ENCODE data around the gene C22orf42. TPM values are rescaled to one million over a fixed set of nuclear protein-coding genes. Genes with fewer than 3 reads are reported as not detected.

The C22orf42 gene
- total RNA-seq, 1 donor from 2014 or later = not detected

GRCh38 chr22:32120603-32121002, 38.5 kb downstream of the C22orf42 start:
- no peak overlapping the region for H3K27ac Mint-ChIP-seq

DNA sequence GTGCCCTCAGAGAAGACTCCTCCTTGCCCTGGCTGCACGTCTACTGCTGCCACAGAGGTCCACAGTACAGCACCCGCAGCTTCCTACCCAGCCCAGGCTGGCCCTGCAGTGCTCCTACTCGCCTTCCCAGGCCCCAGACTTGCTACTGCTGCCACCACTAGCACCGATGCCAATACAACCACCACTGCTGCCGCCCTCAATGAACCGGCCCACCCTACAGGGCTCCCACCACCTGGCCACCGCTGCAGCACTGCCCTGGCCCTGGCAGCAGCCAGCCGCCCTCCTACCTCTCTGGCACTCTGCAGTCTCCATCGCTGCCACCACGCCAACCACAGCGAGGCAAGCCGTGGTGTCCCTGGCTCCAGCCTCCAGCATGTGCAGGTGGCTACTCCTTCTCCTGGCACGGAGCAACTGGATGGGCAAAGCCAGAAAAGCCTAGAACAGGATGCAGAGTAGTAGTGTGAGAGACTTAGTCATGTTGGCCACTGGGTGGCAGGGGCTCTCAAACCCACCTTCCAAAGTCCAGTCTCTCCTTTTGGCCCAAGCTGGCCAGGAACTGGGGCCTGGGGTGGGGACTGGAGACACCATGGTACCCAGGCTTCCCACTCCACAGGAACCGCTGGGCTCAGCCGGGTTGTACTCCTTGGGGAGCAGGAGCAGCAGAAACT, 39.4 kb downstream of the C22orf42 start:
- H3K27ac Mint-ChIP-seq = no peak overlapping the region

More at GRCh38 chr22:32120603-32121002, 38.5 kb downstream of the C22orf42 start:
- Mint-ChIP-seq H3K36me3 (ENCODE audit: low read depth) (no peaks in the 10 kb centered on the region), H3K4me1 (ENCODE audit: low read depth) (peaks cover 5% of the 10 kb centered on the region), H3K9me3 (no peaks in the 10 kb centered on the region), H3K27me3 (ENCODE audit: low read depth) (peaks cover 10% of the 10 kb centered on the region), H3K4me3 (ENCODE audit: low read depth) (no peak overlapping the region)
- DNase-seq (ENCODE audit: low spot score) = no peak
- intact Hi-C loops (cut with micrococcal nuclease) = no loop called here

GRCh38 chr22:32112380-32112779, 46.7 kb downstream of the C22orf42 start:
- intact Hi-C loops (cut with micrococcal nuclease) = no loop called here
- H3K36me3 Mint-ChIP-seq (ENCODE audit: low read depth) = no peaks in the 10 kb centered on the region
- H3K4me3 Mint-ChIP-seq (ENCODE audit: low read depth) = no peak overlapping the region
- no peaks in the 10 kb centered on the region for H3K9me3 Mint-ChIP-seq
- no peak overlapping the region for H3K27ac Mint-ChIP-seq
- no peaks in the 10 kb centered on the region for H3K4me1 Mint-ChIP-seq (ENCODE audit: low read depth)
- no peak for DNase-seq (ENCODE audit: low spot score)
- peaks cover 22% of the 10 kb centered on the region for H3K27me3 Mint-ChIP-seq (ENCODE audit: low read depth)

More for the DNA sequence above, 39.4 kb downstream of the C22orf42 start:
- no peaks in the 10 kb centered on the region for H3K36me3 Mint-ChIP-seq (ENCODE audit: low read depth)
- no peaks in the 10 kb centered on the region for H3K9me3 Mint-ChIP-seq
- no peak for DNase-seq (ENCODE audit: low spot score)
- intact Hi-C loops (cut with micrococcal nuclease) = no loop called here
- no peaks in the 10 kb centered on the region for H3K4me1 Mint-ChIP-seq (ENCODE audit: low read depth)
- no peak overlapping the region for H3K4me3 Mint-ChIP-seq (ENCODE audit: low read depth)
- H3K27me3 Mint-ChIP-seq (ENCODE audit: low read depth) = peaks cover 15% of the 10 kb centered on the region

DNA sequence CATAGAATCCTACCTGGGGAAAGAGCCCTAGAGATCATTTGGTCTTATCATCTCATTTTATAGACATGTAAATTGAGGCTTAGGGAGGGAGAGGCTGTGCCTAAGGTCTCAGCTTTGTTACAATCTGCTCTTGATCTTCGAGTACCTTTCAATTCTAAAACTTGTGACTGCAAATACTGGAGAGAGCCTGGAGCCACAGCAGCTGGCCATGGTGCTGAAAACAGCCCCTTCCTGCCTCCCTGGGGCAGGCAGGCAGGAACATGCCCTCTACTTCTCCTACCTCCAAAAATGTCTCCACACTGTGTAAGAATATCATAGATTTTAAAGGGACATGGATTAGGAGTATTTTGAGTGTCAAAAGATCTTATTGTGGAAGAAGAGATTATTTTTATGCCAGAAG, 52.2 kb downstream of the C22orf42 start:
- no peaks in the 10 kb centered on the region for H3K4me1 Mint-ChIP-seq (ENCODE audit: low read depth)
- H3K4me3 Mint-ChIP-seq (ENCODE audit: low read depth) = no peak overlapping the region

DNA sequence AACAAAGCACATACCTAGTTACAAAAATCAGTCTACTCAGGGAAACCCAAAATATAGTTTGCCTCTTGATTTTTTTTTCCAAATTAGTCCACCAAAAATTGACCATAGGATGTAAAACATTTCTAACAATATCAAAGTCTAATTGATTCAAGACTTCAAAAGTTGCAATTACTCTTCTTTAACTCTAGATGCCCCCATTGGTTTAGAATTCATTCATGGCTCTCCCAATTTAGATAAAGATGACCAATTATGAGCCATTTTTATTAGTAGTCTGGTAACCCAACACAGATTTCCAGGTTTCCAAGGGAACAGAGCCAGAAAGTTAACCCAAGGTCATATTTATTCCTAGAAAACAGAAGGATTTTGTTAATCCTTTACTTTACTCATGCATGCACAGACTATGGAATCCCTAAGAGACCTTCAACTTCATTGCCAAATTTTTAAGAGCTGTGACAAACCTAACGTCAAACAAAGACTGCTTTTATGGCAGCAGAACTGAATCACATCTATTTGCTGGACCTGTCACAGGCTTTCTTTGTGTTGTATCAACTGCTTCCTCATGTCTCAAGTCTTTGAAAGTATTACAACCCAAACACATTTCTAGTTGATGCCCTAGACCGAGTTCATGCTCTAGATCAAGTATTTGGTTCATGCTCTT, 55.3 kb downstream of the C22orf42 start:
- no peak overlapping the region for H3K27ac Mint-ChIP-seq
- peaks cover 14% of the 10 kb centered on the region for H3K27me3 Mint-ChIP-seq (ENCODE audit: low read depth)
- DNase-seq (ENCODE audit: low spot score) = no peak
- H3K9me3 Mint-ChIP-seq = no peaks in the 10 kb centered on the region
- H3K4me1 Mint-ChIP-seq (ENCODE audit: low read depth) = no peaks in the 10 kb centered on the region
- no peak overlapping the region for H3K4me3 Mint-ChIP-seq (ENCODE audit: low read depth)
- intact Hi-C loops (cut with micrococcal nuclease) = loop anchor here (10.0 kb wide), 1 partner anchor 161 kb away; no protein-coding TSS in a partner anchor
- H3K36me3 Mint-ChIP-seq (ENCODE audit: low read depth) = no peaks in the 10 kb centered on the region

More for the DNA sequence above, 52.2 kb downstream of the C22orf42 start:
- no peak overlapping the region for H3K27ac Mint-ChIP-seq
- no peaks in the 10 kb centered on the region for H3K9me3 Mint-ChIP-seq
- peaks cover 10% of the 10 kb centered on the region for H3K27me3 Mint-ChIP-seq (ENCODE audit: low read depth)
- no peak for DNase-seq (ENCODE audit: low spot score)
- intact Hi-C loops (cut with micrococcal nuclease) = loop anchor here (10.0 kb wide), 1 partner anchor 158 kb away; no protein-coding TSS in a partner anchor
- H3K36me3 Mint-ChIP-seq (ENCODE audit: low read depth) = no peaks in the 10 kb centered on the region

- intact Hi-C loops (cut with micrococcal nuclease) = loop anchor here (10.0 kb wide), 1 partner anchor 164 kb away; no protein-coding TSS in a partner anchor
- Mint-ChIP-seq H3K4me3 (ENCODE audit: low read depth) (no peak overlapping the region), H3K9me3 (no peaks in the 10 kb centered on the region), H3K27me3 (ENCODE audit: low read depth) (peaks cover 16% of the 10 kb centered on the region), H3K4me1 (ENCODE audit: low read depth) (no peaks in the 10 kb centered on the region), H3K27ac (no peak overlapping the region), H3K36me3 (ENCODE audit: low read depth) (no peaks in the 10 kb centered on the region)
- no peak for DNase-seq (ENCODE audit: low spot score)
Measured at GRCh38 chr22:32100711-32101110, 58.4 kb downstream of the C22orf42 start.

Other genes with a start within 250 kb of the C22orf42 start
- 150 TPM in 2 replicates for gene YWHAH, start 214.8 kb downstream of the C22orf42 start, total RNA-seq
- gene SLC5A1, start 116.0 kb downstream of the C22orf42 start, total RNA-seq = not detected in 2 replicates
- gene RFPL2, start 45.8 kb upstream of the C22orf42 start, total RNA-seq = 0.16 TPM in 1 of 2 replicates, not detected in the other
- gene SLC5A4, start 96.0 kb upstream of the C22orf42 start, total RNA-seq = not detected in 2 replicates
- gene RFPL3, start 198.6 kb upstream of the C22orf42 start, total RNA-seq = not detected in 2 replicates

Measured in activated T-helper 2 cell treated with anti-CD3 and anti-CD28 coated beads, Interferon-gamma antibody, Interleukin-2, Interleukin-4, amounts not matched to agents 10 μg/mL and 5 μg/mL and 100 μg/mL, durations not matched to agents 14 hours and 24 hours and 36 hours (primary cell).